SK-N-SH treated with all-trans-retinoic acid at 6 μM for 48 hours (cell line): ENCODE measurements around the gene GCLM.

ENCODE experiments used
- ATAC-seq: fragments of 200-7000 bp; cut with Tn5 transposase; 3 replicates; pipeline ENCODE4 v1.9.1; 2020; ENCODE audit warnings: mild to moderate bottlenecking, moderate library complexity
- ARNTL ChIP-seq: fragments of 450-650 bp; formaldehyde crosslinking; IDR thresholded peaks from 2 replicates; pipeline ENCODE4 v1.5.0; 2020; ENCODE audit warnings: low read depth, mild to moderate bottlenecking, moderate library complexity, borderline replicate concordance
- BACH2 ChIP-seq: fragments of 250-450 bp; sonication (Bioruptor Pico); IDR thresholded peaks from 2 replicates; pipeline ENCODE4 v1.9.0; 2021; ENCODE audit warnings: mild to moderate bottlenecking, borderline replicate concordance
- CSDC2 ChIP-seq: fragments of 250-450 bp; sonication (Bioruptor Pico); IDR thresholded peaks from 2 replicates; pipeline ENCODE4 v1.5.0; 2020; ENCODE audit warnings: mild to moderate bottlenecking, moderate library complexity
- ESRRG ChIP-seq: fragments of 250-450 bp; sonication (Bioruptor Pico); IDR thresholded peaks from 2 replicates; pipeline ENCODE4 v1.6.1; 2021; ENCODE audit warnings: mild to moderate bottlenecking
- GLIS3 ChIP-seq: fragments of 250-450 bp; sonication (Bioruptor Pico); IDR thresholded peaks from 2 replicates; pipeline ENCODE4 v1.5.0; 2020; ENCODE audit warnings: mild to moderate bottlenecking, moderate library complexity
- OSR1 ChIP-seq: fragments of 250-450 bp; sonication (Bioruptor Pico); IDR thresholded peaks from 2 replicates; pipeline ENCODE4 v1.8.0; 2022; ENCODE audit warnings: moderate library complexity, mild to moderate bottlenecking, inconsistent platforms
- PPARA ChIP-seq: fragments of 250-450 bp; sonication (Bioruptor Pico); IDR thresholded peaks from 2 replicates; pipeline ENCODE4 v1.5.0; 2020; ENCODE audit warnings: mild to moderate bottlenecking, borderline replicate concordance
- RARB ChIP-seq: fragments of 250-450 bp; sonication (Bioruptor Pico); IDR thresholded peaks from 2 replicates; pipeline ENCODE4 v1.8.0; 2021; ENCODE audit warnings: mild to moderate bottlenecking, moderate library complexity
- SNAI2 ChIP-seq: fragments of 250-450 bp; sonication (Bioruptor Pico); IDR thresholded peaks from 2 replicates; pipeline ENCODE4 v1.5.0; 2020; ENCODE audit warnings: mild to moderate bottlenecking, moderate library complexity
- TCF4 ChIP-seq: fragments of 250-450 bp; sonication (Bioruptor Pico); IDR thresholded peaks from 2 replicates; pipeline ENCODE4 v1.8.0; 2021; ENCODE audit warnings: mild to moderate bottlenecking, moderate library complexity, borderline replicate concordance
- TOX ChIP-seq: fragments of 250-450 bp; sonication (Bioruptor Pico); IDR thresholded peaks from 2 replicates; pipeline ENCODE4 v1.8.0; 2021; ENCODE audit warnings: mild to moderate bottlenecking, moderate library complexity, borderline replicate concordance
- ZFP3 ChIP-seq: fragments of 250-450 bp; sonication (Bioruptor Pico); IDR thresholded peaks from 2 replicates; pipeline ENCODE4 v1.5.0; 2020; ENCODE audit warnings: mild to moderate bottlenecking, moderate library complexity
- ZFP30 ChIP-seq: fragments of 450-650 bp; formaldehyde crosslinking; IDR thresholded peaks from 2 replicates; pipeline ENCODE4 v1.5.0; 2022; ENCODE audit warnings: mild to moderate bottlenecking, moderate library complexity
- ZNF565 ChIP-seq: fragments of 450-650 bp; formaldehyde crosslinking; conservative IDR thresholded peaks from 2 replicates; pipeline ENCODE4 v1.5.0; 2020; ENCODE audit warnings: low read depth, mild to moderate bottlenecking, moderate library complexity
- ZNF70 ChIP-seq: fragments of 450-650 bp; formaldehyde crosslinking; IDR thresholded peaks from 2 replicates; pipeline ENCODE4 v1.5.0; 2020; ENCODE audit warnings: mild to moderate bottlenecking, moderate library complexity
- ZNF8 ChIP-seq: fragments of 450-650 bp; formaldehyde crosslinking; IDR thresholded peaks from 2 replicates; pipeline ENCODE4 v1.5.0; 2020; ENCODE audit warnings: mild to moderate bottlenecking, moderate library complexity
- TF ChIP-seq, protein P1 (sequence below): fragments of 250-450 bp; sonication (Bioruptor Pico); IDR thresholded peaks from 2 replicates; pipeline ENCODE4 v1.5.1; 2021; ENCODE audit warnings: mild to moderate bottlenecking, moderate library complexity
- TF ChIP-seq, protein P2 (sequence below): fragments of 250-450 bp; sonication (Bioruptor Pico); IDR thresholded peaks from 2 replicates; pipeline ENCODE4 v1.8.0; 2021; ENCODE audit warnings: low read depth, mild to moderate bottlenecking, moderate library complexity, borderline replicate concordance
- TF ChIP-seq, protein P3 (sequence below): fragments of 250-450 bp; sonication (Bioruptor Pico); IDR thresholded peaks from 2 replicates; pipeline ENCODE4 v1.8.0; 2020; ENCODE audit warnings: mild to moderate bottlenecking, moderate library complexity, borderline replicate concordance
- TF ChIP-seq, protein P4 (sequence below): fragments of 250-450 bp; sonication (Bioruptor Pico); IDR thresholded peaks from 2 replicates; pipeline ENCODE4 v1.5.0; 2020; ENCODE audit warnings: mild to moderate bottlenecking, moderate library complexity
- TF ChIP-seq, protein P5 (sequence below): fragments of 250-450 bp; sonication (Bioruptor Pico); IDR thresholded peaks from 2 replicates; pipeline ENCODE4 v1.5.1; 2020; ENCODE audit warnings: low read depth, mild to moderate bottlenecking, moderate library complexity

The GCLM gene

DNA sequence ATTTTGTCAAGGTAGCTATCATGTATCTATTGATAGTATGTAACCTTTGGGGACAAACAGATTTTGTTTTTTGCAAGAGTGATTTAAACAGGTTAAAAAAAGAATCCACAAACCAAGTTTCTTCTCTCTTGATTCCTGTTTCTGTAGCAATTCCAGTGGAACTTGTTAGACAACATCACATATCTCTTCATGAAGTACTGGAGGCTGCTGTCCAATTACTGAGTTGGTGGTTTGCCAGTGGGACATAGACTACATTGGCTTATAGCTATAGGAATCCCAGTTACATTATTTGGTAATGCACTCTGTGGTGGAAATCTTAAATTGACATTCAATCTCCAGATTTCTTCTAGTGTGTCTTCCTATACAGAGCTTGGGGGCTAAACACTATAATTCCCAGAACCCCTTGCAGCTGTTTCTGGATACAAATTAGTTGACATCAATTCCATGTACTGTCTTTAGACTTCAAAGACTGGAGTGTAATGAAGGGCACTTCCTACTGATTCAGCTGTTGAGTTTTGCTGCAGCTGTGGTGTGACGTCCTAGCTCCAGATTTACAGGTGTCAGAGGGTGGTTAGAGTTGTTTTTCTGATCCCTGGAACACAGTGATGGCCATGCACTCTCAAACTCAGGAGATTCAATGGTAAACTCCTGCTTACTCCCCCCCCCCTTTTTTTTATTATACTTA, 29.4 kb upstream of the GCLM start:
- no peak for ATAC-seq
- TF ChIP-seq, protein P1, sequence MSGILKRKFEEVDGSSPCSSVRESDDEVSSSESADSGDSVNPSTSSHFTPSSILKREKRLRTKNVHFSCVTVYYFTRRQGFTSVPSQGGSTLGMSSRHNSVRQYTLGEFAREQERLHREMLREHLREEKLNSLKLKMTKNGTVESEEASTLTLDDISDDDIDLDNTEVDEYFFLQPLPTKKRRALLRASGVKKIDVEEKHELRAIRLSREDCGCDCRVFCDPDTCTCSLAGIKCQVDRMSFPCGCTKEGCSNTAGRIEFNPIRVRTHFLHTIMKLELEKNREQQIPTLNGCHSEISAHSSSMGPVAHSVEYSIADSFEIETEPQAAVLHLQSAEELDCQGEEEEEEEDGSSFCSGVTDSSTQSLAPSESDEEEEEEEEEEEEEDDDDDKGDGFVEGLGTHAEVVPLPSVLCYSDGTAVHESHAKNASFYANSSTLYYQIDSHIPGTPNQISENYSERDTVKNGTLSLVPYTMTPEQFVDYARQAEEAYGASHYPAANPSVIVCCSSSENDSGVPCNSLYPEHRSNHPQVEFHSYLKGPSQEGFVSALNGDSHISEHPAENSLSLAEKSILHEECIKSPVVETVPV (CRISPR knock-in tag) = no peak
- TF ChIP-seq, protein P2, sequence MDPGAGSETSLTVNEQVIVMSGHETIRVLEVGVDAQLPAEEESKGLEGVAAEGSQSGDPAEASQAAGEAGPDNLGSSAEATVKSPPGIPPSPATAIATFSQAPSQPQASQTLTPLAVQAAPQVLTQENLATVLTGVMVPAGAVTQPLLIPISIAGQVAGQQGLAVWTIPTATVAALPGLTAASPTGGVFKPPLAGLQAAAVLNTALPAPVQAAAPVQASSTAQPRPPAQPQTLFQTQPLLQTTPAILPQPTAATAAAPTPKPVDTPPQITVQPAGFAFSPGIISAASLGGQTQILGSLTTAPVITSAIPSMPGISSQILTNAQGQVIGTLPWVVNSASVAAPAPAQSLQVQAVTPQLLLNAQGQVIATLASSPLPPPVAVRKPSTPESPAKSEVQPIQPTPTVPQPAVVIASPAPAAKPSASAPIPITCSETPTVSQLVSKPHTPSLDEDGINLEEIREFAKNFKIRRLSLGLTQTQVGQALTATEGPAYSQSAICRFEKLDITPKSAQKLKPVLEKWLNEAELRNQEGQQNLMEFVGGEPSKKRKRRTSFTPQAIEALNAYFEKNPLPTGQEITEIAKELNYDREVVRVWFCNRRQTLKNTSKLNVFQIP (CRISPR knock-in tag) = no peak
- no peak for TF ChIP-seq PPARA (CRISPR knock-in tag)
- TF ChIP-seq SNAI2 (CRISPR knock-in tag) = no peak
- no peak for TF ChIP-seq TOX (CRISPR knock-in tag)
- no peak for TF ChIP-seq BACH2 (CRISPR knock-in tag)

DNA sequence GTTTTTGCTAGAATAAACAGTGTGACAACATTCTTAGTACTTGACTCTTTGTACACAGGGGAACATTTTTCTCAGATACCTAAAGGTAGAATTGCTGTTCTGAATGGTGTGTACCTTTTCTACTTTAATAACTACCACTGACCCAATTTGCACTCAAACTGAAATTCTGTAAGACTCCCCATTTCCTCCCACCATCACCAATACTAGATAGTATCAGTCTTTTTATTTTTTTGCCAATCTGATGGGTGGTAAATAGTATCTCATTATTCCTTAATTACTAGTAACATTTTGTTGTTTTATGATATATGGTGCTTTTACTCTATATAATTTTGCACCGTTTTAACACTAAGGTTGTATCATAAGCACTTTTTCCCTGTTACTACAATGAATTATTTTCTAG, 28.8 kb upstream of the GCLM start:
- no peak for ATAC-seq
- TF ChIP-seq ZNF70 = no peak
- TF ChIP-seq PPARA (CRISPR knock-in tag) = no peak
- no peak for TF ChIP-seq ZFP30 (CRISPR knock-in tag)
- TF ChIP-seq ESRRG = no peak
- no peak for TF ChIP-seq SNAI2 (CRISPR knock-in tag)
- TF ChIP-seq, protein P3, sequence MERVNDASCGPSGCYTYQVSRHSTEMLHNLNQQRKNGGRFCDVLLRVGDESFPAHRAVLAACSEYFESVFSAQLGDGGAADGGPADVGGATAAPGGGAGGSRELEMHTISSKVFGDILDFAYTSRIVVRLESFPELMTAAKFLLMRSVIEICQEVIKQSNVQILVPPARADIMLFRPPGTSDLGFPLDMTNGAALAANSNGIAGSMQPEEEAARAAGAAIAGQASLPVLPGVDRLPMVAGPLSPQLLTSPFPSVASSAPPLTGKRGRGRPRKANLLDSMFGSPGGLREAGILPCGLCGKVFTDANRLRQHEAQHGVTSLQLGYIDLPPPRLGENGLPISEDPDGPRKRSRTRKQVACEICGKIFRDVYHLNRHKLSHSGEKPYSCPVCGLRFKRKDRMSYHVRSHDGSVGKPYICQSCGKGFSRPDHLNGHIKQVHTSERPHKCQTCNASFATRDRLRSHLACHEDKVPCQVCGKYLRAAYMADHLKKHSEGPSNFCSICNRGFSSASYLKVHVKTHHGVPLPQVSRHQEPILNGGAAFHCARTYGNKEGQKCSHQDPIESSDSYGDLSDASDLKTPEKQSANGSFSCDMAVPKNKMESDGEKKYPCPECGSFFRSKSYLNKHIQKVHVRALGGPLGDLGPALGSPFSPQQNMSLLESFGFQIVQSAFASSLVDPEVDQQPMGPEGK (CRISPR knock-in tag) = no peak
- TF ChIP-seq GLIS3 = no peak

DNA sequence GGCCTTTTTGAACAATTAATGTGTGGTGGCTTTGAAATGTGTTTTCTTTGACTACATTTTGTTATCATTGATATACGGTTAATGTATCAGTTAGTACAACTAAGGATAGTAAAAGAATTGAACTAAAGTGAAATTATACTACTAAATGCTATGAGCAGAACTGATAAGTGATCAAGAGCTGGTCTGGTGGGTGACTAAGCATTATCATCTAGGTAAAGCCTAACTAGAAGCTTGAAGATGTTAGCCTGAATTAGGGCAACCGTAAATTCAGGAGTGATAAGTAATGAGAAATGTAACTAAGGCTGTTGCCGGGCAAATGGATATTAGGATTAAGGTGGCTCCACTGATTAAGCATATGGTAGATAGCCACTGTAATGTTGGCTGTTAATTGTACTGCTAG, 16.0 kb upstream of the GCLM start:
- no peak for ATAC-seq
- TF ChIP-seq ZFP3 (CRISPR knock-in tag) = no peak
- no peak for TF ChIP-seq ZFP30 (CRISPR knock-in tag)
- no peak for TF ChIP-seq ZNF565
- TF ChIP-seq, protein P3 (CRISPR knock-in tag) = no peak

DNA sequence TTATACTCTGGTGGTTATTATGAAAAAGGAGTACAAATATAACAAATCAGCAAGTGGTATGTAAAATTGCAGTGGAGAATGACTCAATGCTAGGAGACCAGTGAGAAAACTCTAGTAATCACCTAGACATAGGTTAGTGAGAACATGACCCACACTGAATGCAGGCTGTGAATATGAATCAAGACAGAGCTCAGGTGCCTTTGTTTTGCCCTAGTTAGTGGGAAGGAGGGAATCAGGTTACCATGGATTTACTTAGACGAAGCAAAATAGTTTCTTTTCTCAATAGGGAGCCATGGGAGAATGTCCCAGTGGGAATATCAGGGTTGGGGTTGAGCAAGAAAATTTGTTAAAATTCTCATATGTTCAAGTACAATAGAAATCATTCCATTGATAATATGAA, 10.6 kb upstream of the GCLM start:
- no peak for ATAC-seq
- TF ChIP-seq RARB (no peak), OSR1 (no peak), TOX (CRISPR knock-in tag) (no peak), SNAI2 (CRISPR knock-in tag) (no peak), ZNF565 (no peak), TCF4 (CRISPR knock-in tag) (no peak), ARNTL (CRISPR knock-in tag) (no peak), ESRRG (no peak), CSDC2 (no peak), ZNF8 (CRISPR knock-in tag) (no peak), BACH2 (CRISPR knock-in tag) (no peak)
- TF ChIP-seq, protein P1 (CRISPR knock-in tag) = no peak
- TF ChIP-seq, protein P4, sequence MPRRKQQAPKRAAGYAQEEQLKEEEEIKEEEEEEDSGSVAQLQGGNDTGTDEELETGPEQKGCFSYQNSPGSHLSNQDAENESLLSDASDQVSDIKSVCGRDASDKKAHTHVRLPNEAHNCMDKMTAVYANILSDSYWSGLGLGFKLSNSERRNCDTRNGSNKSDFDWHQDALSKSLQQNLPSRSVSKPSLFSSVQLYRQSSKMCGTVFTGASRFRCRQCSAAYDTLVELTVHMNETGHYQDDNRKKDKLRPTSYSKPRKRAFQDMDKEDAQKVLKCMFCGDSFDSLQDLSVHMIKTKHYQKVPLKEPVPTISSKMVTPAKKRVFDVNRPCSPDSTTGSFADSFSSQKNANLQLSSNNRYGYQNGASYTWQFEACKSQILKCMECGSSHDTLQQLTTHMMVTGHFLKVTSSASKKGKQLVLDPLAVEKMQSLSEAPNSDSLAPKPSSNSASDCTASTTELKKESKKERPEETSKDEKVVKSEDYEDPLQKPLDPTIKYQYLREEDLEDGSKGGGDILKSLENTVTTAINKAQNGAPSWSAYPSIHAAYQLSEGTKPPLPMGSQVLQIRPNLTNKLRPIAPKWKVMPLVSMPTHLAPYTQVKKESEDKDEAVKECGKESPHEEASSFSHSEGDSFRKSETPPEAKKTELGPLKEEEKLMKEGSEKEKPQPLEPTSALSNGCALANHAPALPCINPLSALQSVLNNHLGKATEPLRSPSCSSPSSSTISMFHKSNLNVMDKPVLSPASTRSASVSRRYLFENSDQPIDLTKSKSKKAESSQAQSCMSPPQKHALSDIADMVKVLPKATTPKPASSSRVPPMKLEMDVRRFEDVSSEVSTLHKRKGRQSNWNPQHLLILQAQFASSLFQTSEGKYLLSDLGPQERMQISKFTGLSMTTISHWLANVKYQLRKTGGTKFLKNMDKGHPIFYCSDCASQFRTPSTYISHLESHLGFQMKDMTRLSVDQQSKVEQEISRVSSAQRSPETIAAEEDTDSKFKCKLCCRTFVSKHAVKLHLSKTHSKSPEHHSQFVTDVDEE (CRISPR knock-in tag) = no peak
- TF ChIP-seq, protein P2 (CRISPR knock-in tag) = no peak
- TF ChIP-seq, protein P5, sequence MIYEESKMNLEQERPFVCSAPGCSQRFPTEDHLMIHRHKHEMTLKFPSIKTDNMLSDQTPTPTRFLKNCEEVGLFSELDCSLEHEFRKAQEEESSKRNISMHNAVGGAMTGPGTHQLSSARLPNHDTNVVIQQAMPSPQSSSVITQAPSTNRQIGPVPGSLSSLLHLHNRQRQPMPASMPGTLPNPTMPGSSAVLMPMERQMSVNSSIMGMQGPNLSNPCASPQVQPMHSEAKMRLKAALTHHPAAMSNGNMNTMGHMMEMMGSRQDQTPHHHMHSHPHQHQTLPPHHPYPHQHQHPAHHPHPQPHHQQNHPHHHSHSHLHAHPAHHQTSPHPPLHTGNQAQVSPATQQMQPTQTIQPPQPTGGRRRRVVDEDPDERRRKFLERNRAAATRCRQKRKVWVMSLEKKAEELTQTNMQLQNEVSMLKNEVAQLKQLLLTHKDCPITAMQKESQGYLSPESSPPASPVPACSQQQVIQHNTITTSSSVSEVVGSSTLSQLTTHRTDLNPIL (CRISPR knock-in tag) = no peak
